Psoas muscle (tissue), 8 donors: ENCODE data around the gene MAT2B. TPM values are rescaled to one million over a fixed set of nuclear protein-coding genes. Genes with fewer than 3 reads are reported as not detected.
A peak's percentile ranks its signal among the peaks of the same experiment; 100 is the strongest.

Experiments used
- ATAC-seq, 4 donors: fragments of 200-7000 bp; cut with Tn5 transposase; one replicate each; pipeline ENCODE4 v1.9.1; 2020; ENCODE audit warnings: moderate library complexity in 3 of 4, mild to moderate bottlenecking in 2 of 4
- DNase-seq, 2 donors: peaks; one replicate each; pipeline ENCODE4 v3.0.0-alpha.2; 2020
- H3K27ac ChIP-seq: fragments of 200-600 bp; one replicate; pipeline ENCODE4 v1.8.0; 2022
- H3K27me3 ChIP-seq, 3 donors: fragments of 200-600 bp in 1 of 3; one replicate each; pipeline versions ENCODE4 v1.6.1 to v1.8.0; 2013 to 2022; ENCODE audit warnings: low read length in 2 of 3, mild to moderate bottlenecking in 2 of 3, moderate library complexity in 1 of 3; ENCODE audit not compliant: insufficient read depth in 3 of 3
- H3K36me3 ChIP-seq, 2 donors: fragments of 200-600 bp in 1 of 2; one replicate each; pipeline versions ENCODE4 v1.6.1 to v1.8.0; 2013 to 2022; ENCODE audit warnings: low read depth in 1 of 2, mild to moderate bottlenecking in 1 of 2, moderate library complexity in 1 of 2; ENCODE audit not compliant: insufficient read depth in 1 of 2
- H3K4me1 ChIP-seq: fragments of 200-600 bp; one replicate; pipeline ENCODE4 v1.8.0; 2022
- H3K4me3 ChIP-seq: fragments of 200-600 bp; one replicate; pipeline ENCODE4 v1.8.0; 2022; ENCODE audit warnings: mild to moderate bottlenecking
- H3K9me3 ChIP-seq: fragments of 200-600 bp; one replicate; pipeline ENCODE4 v1.8.0; 2022
- CTCF ChIP-seq: fragments of 200-600 bp; IDR thresholded peaks from one replicate; pipeline ENCODE4 v1.8.0; 2022; ENCODE audit warnings: antibody characterized with exemption
- WGBS, 3 donors: extraction: QIAGEN DNeasy Blood & Tissue Kit; methylation state at CpG; one replicate each; pipeline versions ENCODE4 v1.1.6 to v1.1.7; 2013; 5-methylcytosine and 5-hydroxymethylcytosine counted together
- intact Hi-C, 2 donors: fragments of 100-400 bp; cut with DNase I; formaldehyde crosslinking; loops; one replicate each; pipeline versions ENCODE4 v1.11.0 to v1.14.2; 2022
- polyA plus RNA-seq, 3 donors: library from polyadenylated mRNA; stranded (reverse); fragments of 200-250 nt; gene quantifications; one replicate each; pipeline ENCODE4 v1.2.3, GENCODE V29; 2013
- total RNA-seq, 4 donors: library from RNA; stranded (reverse); fragmentation: NEBNext Ultra II Directional in 2 of 4; extraction: Animal tissue kit (Norgen Biotek cat#: 25700) in 2 of 4; gene quantifications; one replicate each; pipeline versions ENCODE4 v1.2.1 to v1.2.4, GENCODE V29; 2021 to 2023
- donor health status: healthy with polysubstance abuse.
- donor health status: DM: no; HTN: no; CAD: no; lungs with moderate emphysema.
- donor health status: Bipolar disorder and iron deficiency.
- donor health status: healthy.
- donor health status: DM: yes; HTN: yes; CAD: no.
- donor health status: DM: no; HTN: no; CAD: no.
- donor health status: DM: no; HTN: no; CAD: no.
- donor health status: DM: yes; HTN: yes; CAD: no.

The MAT2B gene
- total and polyA plus RNA-seq, 7 donors: 27.3 to 72.7 (median 33.8) TPM

- Histone ChIP-seq H3K4me1 (no peaks in the 10 kb centered on the region), H3K9me3 (no peaks in the 10 kb centered on the region), H3K4me3 (no peak overlapping the region), H3K36me3 (no peaks in the 10 kb centered on the region), H3K27me3 (no peaks in the 10 kb centered on the region), H3K27ac (no peak overlapping the region)
- ATAC-seq (no peak), DNase-seq (no peak)
- no peak for TF ChIP-seq CTCF
- WGBS, 3 donors: 93 to 98% (median 93%) methylated on average over 4 of the region's 4 CpGs
- intact Hi-C loops: no loop called here
Observed at GRCh38 chr5:163467682-163468081, 37.7 kb upstream of the MAT2B start.

GRCh38 chr5:163473635-163474243, 31.7 kb upstream of the MAT2B start:
- 92 to 97% (median 97%) methylated on average over 3 of the region's 3 CpGs for WGBS, 3 donors
- DNase-seq (no peak), ATAC-seq (no peak)
- no peak overlapping the region for H3K27ac ChIP-seq
- H3K4me3 ChIP-seq: no peak overlapping the region
- H3K36me3 ChIP-seq: peaks cover 0 to 2% of the 10 kb centered on the region in 2 donors
- TF ChIP-seq CTCF: peak; percentile 27
- intact Hi-C loops: no loop called here
- no peaks in the 10 kb centered on the region for H3K9me3 ChIP-seq
- H3K4me1 ChIP-seq: no peaks in the 10 kb centered on the region
- no peaks in the 10 kb centered on the region for H3K27me3 ChIP-seq

GRCh38 chr5:163475411-163475810, 30.0 kb upstream of the MAT2B start:
- Histone ChIP-seq H3K27ac (no peak overlapping the region), H3K27me3 (no peaks in the 10 kb centered on the region), H3K4me3 (no peak overlapping the region), H3K36me3 (peaks cover 0 to 2% of the 10 kb centered on the region in 2 donors), H3K4me1 (no peaks in the 10 kb centered on the region), H3K9me3 (no peaks in the 10 kb centered on the region)
- DNase-seq (no peak), ATAC-seq (no peak)
- no peak for TF ChIP-seq CTCF
- intact Hi-C loops: no loop called here
- WGBS, 3 donors: 93 to 98% (median 95%) methylated on average over 2 of the region's 2 CpGs

GRCh38 chr5:163478126-163478981, 27.1 kb upstream of the MAT2B start:
- no peaks in the 10 kb centered on the region for H3K9me3 ChIP-seq
- ATAC-seq (no peak), DNase-seq (no peak)
- no peaks in the 10 kb centered on the region for H3K4me1 ChIP-seq
- WGBS, 3 donors: 89 to 95% (median 94%) methylated on average over 2 of the region's 2 CpGs
- H3K4me3 ChIP-seq: no peak overlapping the region
- no peak for TF ChIP-seq CTCF
- intact Hi-C loops: no loop called here
- H3K27ac ChIP-seq: no peak overlapping the region
- H3K27me3 ChIP-seq: no peaks in the 10 kb centered on the region
- peaks cover 0 to 2% of the 10 kb centered on the region in 2 donors for H3K36me3 ChIP-seq
